ENCODE measurements around the gene ATP13A5.

ATP13A5 gene

DNA sequence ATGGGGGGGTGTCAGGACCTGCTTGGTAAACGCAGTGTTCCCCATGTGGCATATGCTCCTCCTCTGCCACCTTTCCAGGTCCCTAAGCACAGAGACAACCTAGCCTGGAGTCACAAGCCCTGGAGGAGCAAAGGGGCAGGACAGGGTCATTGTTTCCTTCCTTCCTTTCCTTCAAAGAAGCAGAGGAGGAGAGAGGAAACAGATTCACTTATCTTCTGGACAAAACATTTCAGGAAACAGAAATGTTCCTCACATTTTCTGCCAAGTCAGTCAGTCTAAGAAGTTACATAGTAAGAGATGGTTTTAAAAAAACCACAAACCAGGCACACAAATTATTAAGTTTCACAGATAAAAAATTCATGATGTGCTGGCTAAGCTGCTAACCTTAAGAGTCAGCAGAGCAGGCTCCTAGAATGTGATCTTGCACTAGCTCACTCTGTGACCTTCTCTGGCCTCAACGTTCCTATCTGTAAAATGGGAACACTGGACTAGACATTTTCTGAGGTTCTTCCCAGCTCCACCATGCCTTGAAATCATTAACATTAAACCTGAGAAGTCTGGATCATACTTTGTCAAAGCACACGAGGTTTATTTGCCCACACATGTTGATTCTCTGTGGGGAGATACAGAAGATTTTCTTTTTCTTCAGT is 47.9 kb downstream of the ATP13A5 start:
- no peak overlapping the region for H3K4me3 Mint-ChIP-seq
- H3K27ac Mint-ChIP-seq = no peak overlapping the region
- no peaks in the 10 kb centered on the region for H3K36me3 Mint-ChIP-seq (ENCODE audit: low read depth)
- no peaks in the 10 kb centered on the region for H3K27me3 Mint-ChIP-seq
- no peaks in the 10 kb centered on the region for H3K4me1 Mint-ChIP-seq (ENCODE audit: low read depth)
- intact Hi-C loops (cut with micrococcal nuclease) = no loop called here
- no peaks in the 10 kb centered on the region for H3K9me3 Mint-ChIP-seq

DNA sequence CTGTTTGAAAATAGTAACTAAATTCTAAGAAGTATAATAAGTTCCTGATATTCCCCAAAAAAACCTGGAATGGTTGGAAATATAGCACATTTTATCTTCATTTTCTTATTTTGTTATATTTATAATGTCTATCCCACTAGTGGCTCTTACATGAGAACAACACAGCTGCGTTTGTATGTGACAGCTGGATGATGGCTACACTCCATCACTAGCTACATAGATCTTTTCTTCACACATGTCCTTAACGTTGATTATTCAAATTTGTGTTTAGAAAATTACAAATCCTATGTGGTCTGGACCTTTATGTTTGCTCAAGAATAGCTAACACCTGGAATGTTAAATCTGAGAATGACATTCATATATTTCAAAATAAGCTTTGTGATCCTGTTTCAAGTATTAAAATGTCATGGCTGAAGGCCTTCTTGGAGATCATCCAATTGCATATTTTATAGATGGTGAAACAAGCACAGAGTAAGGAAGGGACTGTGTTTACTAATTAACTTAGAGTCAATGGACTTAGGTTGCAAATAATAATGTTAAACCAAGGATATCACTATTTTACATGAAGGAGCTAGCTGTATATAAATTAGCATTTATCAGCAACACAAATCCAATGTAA is 60.8 kb downstream of the ATP13A5 start:
- intact Hi-C loops (cut with micrococcal nuclease) = no loop called here
- Mint-ChIP-seq H3K27ac (no peak overlapping the region), H3K4me3 (no peak overlapping the region), H3K9me3 (peaks cover 8% of the 10 kb centered on the region), H3K4me1 (ENCODE audit: low read depth) (no peaks in the 10 kb centered on the region), H3K27me3 (no peaks in the 10 kb centered on the region), H3K36me3 (ENCODE audit: low read depth) (no peaks in the 10 kb centered on the region)

DNA sequence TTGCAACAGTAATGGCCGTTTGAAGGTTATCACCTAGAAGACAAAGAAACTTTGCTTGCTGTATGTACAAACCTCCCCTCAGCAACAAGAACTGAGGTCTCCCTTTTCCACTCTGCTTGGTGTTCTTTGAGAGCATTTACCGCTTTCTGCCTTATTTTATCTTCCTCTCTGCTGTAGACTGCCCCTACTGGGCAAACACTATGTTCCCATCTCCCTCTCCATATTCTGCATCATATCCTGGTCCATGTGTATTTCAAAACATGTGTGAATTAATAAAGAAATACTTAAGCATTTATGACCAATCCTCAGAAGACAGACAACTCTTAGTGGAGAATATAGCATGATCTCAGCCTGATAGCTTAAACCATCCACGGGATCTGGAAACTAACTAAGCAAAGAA is 64.4 kb downstream of the ATP13A5 start:
- H3K4me3 Mint-ChIP-seq = no peak overlapping the region
- no peak overlapping the region for H3K27ac Mint-ChIP-seq
- intact Hi-C loops (cut with micrococcal nuclease) = no loop called here
- no peaks in the 10 kb centered on the region for H3K36me3 Mint-ChIP-seq (ENCODE audit: low read depth)
- no peaks in the 10 kb centered on the region for H3K4me1 Mint-ChIP-seq (ENCODE audit: low read depth)
- H3K9me3 Mint-ChIP-seq = peaks cover 8% of the 10 kb centered on the region
- no peaks in the 10 kb centered on the region for H3K27me3 Mint-ChIP-seq

DNA sequence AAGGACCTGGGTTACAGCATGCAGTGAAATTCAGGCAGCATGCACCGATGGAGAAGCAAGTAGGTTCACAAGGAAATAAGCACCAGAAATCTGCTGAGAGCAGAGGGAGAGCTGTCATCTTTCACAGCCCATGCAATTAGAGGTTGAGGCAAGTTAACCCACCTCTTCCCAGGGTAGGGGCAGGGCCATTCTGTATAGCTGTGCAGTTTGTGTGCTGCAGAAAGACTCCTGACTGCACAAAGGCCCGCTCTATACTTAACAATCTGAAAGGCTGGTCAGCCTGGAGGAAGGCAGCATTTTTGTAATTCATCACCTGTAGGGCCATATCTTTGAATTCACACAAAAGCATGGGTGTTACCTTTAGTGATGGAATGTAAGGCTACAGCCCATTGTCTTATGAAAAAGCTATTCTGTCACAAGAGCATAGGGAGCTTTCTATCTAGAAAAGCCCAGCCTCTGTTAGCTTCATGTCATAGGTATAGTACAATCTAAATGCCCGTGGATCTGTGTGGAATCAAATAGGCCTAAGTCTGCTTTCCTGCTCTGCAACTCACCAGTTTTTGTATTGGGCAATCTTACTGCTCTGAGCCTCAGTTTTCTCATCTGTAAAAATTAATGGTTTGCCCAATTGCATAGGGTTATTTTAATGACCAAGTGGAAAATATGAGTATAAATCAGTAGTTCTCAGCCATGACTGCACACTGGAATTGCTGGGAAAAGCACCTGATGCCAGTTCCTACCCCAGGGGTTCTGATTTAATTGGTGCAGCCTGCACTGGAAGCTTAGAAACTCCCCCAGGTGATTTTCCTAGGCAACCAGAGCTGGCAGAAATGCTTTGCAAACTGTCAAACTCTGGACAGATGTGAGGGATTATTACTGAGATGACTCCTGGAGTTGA is 65.2 kb downstream of the ATP13A5 start:
- H3K4me3 Mint-ChIP-seq = no peak overlapping the region
- no peaks in the 10 kb centered on the region for H3K4me1 Mint-ChIP-seq (ENCODE audit: low read depth)
- H3K9me3 Mint-ChIP-seq = peaks cover 8% of the 10 kb centered on the region
- intact Hi-C loops (cut with micrococcal nuclease) = no loop called here
- H3K27ac Mint-ChIP-seq = no peak overlapping the region
- H3K36me3 Mint-ChIP-seq (ENCODE audit: low read depth) = no peaks in the 10 kb centered on the region
- no peaks in the 10 kb centered on the region for H3K27me3 Mint-ChIP-seq

DNA sequence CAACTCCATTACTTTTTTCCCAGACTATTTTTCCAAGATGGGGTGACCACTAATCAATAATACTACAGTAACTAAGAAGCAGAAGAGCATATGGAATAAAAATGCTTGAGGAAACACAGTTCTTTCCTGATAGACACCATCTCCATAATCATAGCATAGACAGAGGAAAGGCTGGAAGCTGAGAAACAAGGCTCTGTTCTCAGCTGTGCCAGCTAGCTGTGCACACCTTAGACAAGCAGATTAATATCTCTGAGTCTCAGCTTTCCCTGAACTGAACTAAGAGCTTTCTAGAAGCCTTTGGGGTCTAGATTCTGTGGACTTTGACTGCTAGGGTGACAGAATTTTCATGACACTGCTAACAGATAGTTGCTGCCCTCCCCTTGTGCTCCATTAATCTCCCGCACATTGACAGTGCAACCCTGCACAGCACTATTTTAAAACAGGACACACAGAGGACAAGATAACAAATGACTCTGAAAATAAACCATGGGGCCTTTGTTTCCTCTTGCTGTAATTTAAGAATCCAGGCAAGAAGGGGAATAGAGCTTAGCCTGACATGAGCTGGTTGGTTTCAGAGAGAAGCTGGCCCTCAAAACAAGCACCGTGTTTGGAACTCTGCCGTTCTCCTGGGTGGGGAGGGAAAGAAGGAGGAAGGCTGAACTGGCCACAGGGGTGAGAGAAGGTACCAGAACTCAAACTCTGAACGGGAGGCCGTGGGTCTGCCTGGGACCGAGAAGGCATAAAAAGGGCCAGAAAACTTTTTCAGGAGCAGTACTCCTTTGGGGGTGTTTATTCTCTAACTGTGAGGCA is 67.4 kb downstream of the ATP13A5 start:
- Mint-ChIP-seq H3K4me1 (ENCODE audit: low read depth) (no peaks in the 10 kb centered on the region), H3K27ac (no peak overlapping the region)
- intact Hi-C loops (cut with micrococcal nuclease) = no loop called here

DNA sequence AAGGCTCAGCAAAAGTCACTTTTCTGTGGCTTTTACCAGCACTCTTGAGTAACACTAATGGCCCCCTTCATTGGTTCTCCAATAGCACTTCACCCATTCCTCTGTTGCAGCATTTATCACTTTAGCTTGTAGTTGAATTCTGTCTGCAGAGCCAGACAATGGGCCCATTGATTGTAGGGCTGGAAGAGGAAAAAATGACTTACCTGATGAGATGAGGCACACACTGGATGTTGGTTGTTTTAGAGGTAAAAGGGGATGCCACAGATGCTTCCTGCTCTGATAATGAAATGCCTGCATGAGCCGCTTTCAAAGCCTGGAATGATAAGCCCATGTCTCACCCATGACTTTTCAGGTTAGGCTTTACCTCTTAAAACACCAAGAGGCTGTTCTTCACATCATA is 73.2 kb downstream of the ATP13A5 start:
- Mint-ChIP-seq H3K4me1 (ENCODE audit: low read depth) (no peaks in the 10 kb centered on the region), H3K9me3 (no peaks in the 10 kb centered on the region), H3K4me3 (no peak overlapping the region), H3K27me3 (no peaks in the 10 kb centered on the region), H3K27ac (no peak overlapping the region), H3K36me3 (ENCODE audit: low read depth) (no peaks in the 10 kb centered on the region)
- intact Hi-C loops (cut with micrococcal nuclease) = no loop called here

More for the DNA sequence above, 67.4 kb downstream of the ATP13A5 start:
- H3K9me3 Mint-ChIP-seq = peaks cover 8% of the 10 kb centered on the region
- no peaks in the 10 kb centered on the region for H3K36me3 Mint-ChIP-seq (ENCODE audit: low read depth)
- no peak overlapping the region for H3K4me3 Mint-ChIP-seq
- no peaks in the 10 kb centered on the region for H3K27me3 Mint-ChIP-seq

DNA sequence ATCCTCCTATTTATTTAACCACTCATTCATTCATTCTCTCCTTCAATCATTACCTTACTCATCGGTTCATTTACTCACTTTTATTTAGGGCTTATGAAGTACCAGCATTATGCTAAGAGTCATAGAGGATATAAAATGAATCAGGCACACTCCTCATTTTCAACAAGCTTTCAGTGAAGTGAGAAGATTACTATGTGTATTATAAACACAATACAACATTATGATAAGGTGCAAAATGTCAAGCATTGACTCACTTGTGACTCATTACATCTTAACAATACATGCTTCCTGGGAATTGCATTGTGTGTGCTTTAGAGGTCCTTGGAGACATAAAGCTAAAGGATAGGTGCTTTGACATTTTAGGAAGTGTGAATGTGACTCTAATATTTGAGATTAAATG is 77.1 kb downstream of the ATP13A5 start:
- intact Hi-C loops (cut with micrococcal nuclease) = no loop called here
- Mint-ChIP-seq H3K36me3 (ENCODE audit: low read depth) (no peaks in the 10 kb centered on the region), H3K4me1 (ENCODE audit: low read depth) (no peaks in the 10 kb centered on the region), H3K27ac (no peak overlapping the region), H3K27me3 (no peaks in the 10 kb centered on the region), H3K9me3 (peaks cover 7% of the 10 kb centered on the region), H3K4me3 (no peak overlapping the region)

DNA sequence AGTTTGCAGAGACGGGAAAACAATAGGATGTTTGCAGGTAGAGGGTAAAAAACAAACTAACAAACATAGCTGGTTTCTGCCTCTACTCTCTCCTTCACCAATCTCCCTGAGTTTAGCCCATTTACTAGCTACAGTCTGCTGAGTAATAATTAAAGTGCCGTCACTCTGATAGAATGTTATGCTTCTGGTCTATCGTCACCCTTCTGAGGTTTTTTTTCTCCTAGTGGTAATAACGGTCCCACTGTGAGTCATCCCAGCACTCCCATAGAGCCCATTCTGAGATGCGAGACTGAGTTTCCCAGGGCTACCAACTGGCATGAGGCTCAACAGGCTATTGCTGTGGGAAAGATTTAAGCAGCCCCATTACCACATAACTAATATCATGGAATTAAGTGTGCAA is 81.1 kb downstream of the ATP13A5 start:
- no peak overlapping the region for H3K27ac Mint-ChIP-seq
- no peaks in the 10 kb centered on the region for H3K4me1 Mint-ChIP-seq (ENCODE audit: low read depth)
- H3K27me3 Mint-ChIP-seq = no peaks in the 10 kb centered on the region
- H3K36me3 Mint-ChIP-seq (ENCODE audit: low read depth) = no peaks in the 10 kb centered on the region
- H3K4me3 Mint-ChIP-seq = no peak overlapping the region
- intact Hi-C loops (cut with micrococcal nuclease) = no loop called here
- peaks cover 15% of the 10 kb centered on the region for H3K9me3 Mint-ChIP-seq

DNA sequence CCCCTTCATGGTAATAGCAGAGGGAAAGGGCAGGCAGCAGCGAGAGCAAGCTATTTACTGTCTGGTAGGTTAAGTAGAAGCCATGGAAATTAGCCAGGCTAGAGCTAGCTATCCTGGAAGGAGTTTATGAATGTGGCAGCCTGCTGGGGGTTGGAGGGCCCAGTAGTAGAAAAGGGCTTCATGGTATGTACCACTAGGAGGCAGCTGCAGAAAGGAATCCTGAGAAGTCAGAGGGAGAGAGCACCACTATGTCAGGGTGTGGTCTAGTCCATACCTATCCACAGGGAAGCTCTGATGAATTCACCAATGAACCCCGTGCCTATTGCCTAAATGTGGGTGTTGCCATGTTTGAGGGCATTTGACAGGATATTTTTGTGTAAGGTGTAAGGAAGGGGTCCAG is 82.6 kb downstream of the ATP13A5 start:
- no peak overlapping the region for H3K4me3 Mint-ChIP-seq
- H3K36me3 Mint-ChIP-seq (ENCODE audit: low read depth) = no peaks in the 10 kb centered on the region
- no peaks in the 10 kb centered on the region for H3K4me1 Mint-ChIP-seq (ENCODE audit: low read depth)
- H3K27ac Mint-ChIP-seq = no peak overlapping the region
- peaks cover 29% of the 10 kb centered on the region for H3K9me3 Mint-ChIP-seq
- H3K27me3 Mint-ChIP-seq = no peaks in the 10 kb centered on the region
- intact Hi-C loops (cut with micrococcal nuclease) = no loop called here

DNA sequence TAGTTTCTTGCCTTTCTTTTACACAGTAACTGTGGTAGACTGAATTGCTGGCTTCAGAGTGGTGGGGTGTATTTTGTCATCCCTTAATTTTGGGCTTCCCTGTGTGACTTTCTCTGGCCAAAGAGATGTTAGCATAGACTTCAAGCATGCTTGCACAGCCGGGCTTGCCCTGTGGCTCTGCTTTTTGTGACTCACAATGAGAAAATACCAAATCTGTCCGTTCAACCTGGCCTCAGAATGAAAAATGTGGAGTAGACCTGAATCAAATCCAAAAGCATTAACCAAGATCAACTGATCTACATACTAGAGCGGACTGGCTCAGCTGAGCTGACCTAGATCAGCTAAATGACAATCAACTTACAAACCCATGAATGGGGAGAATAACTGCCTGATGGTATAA is 86.2 kb downstream of the ATP13A5 start:
- H3K27me3 Mint-ChIP-seq = no peaks in the 10 kb centered on the region
- peaks cover 40% of the 10 kb centered on the region for H3K9me3 Mint-ChIP-seq
- no peaks in the 10 kb centered on the region for H3K36me3 Mint-ChIP-seq (ENCODE audit: low read depth)
- no peak overlapping the region for H3K4me3 Mint-ChIP-seq
- no peaks in the 10 kb centered on the region for H3K4me1 Mint-ChIP-seq (ENCODE audit: low read depth)
- intact Hi-C loops (cut with micrococcal nuclease) = no loop called here
- H3K27ac Mint-ChIP-seq = no peak overlapping the region

DNA sequence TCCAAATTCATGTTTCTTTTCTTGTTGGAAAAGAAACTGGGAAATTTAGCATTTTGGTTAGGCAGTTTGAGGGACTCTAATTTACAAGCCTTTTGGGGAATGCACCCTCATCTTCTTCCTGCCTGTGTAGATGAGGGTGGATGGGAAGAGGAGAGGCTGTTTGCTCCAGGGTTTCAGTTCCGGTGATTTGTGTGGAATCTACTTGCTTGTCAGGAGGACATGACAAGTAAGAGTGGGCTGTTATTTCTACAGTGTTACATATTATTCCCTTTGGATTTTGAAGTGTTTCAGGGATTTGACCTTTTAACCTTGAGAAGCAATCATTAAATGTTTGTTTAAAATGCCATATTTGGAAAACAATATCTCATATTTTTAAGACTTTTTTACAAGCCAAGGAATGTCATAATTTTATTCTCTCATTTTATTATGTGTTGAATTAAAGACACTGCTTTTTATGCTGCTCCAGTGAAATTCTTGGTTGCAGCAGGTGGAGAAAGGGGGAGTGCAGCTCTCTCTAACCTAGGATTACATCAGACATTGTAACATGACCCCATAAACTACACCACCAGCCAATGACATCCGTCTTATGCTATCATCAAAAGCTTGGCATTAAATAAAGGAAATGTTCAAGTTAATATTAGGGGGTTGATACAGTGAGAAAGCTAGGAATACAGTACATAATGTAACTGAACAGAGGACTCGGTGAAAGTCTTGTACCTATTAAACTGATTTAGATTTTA is 107.3 kb downstream of the ATP13A5 start:
- Mint-ChIP-seq H3K9me3 (no peaks in the 10 kb centered on the region), H3K36me3 (ENCODE audit: low read depth) (no peaks in the 10 kb centered on the region), H3K4me1 (ENCODE audit: low read depth) (no peaks in the 10 kb centered on the region), H3K27ac (no peak overlapping the region), H3K27me3 (no peaks in the 10 kb centered on the region), H3K4me3 (no peak overlapping the region)
- intact Hi-C loops (cut with micrococcal nuclease) = no loop called here

DNA sequence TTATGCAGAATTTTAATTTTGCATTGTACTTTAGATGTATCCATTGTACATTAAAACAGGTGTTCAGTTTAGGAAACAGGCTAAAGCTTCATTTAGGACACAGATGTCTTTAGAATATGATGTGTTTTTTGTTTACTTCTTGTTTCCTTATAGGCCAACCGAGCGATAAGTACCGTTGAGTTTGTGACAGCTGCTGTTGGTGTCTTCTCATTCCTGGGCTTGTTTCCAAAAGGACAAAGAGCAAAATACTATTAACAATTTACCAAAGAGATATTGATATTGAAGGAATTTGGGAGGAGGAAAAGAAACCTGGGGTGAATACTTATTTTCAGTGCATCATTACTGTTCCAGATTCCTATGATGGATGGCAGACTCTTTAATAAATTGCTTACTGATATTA is 108.1 kb downstream of the ATP13A5 start:
- intact Hi-C loops (cut with micrococcal nuclease) = no loop called here
- Mint-ChIP-seq H3K36me3 (ENCODE audit: low read depth) (no peaks in the 10 kb centered on the region), H3K9me3 (no peaks in the 10 kb centered on the region), H3K27ac (no peak overlapping the region), H3K27me3 (no peaks in the 10 kb centered on the region), H3K4me3 (no peak overlapping the region), H3K4me1 (ENCODE audit: low read depth) (no peaks in the 10 kb centered on the region)

DNA sequence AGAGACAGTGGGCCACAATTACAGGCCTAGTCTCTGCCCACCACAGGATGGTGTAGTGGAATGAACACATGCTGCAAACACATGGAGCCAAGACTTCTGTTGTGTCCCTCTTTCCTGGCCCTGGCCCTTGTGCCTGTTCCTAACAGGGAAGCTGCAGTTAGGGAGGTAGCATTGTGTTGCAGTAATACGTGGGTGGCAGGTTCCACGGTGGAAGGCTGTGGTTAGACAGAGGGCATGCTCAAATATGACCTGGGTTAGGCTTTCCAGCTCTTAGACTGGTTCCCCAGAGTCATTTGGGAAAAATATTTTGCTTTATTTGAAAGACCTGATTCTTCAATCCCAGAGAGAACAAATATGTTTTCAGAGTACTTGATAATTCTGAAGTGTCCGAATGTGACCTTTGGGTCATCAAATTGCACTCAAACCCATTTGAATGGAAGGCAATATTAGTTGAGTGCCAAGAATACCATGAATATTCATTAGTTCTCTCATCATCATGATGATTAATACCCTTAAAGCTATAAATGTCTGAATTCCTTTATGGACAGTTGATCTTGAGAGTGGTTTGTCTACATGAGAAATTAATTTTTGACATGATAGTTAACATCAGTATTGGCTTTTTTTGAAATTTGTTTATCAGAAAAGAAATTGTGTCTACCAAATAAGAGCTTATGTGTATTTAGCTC is 109.1 kb downstream of the ATP13A5 start:
- no peaks in the 10 kb centered on the region for H3K9me3 Mint-ChIP-seq
- no peaks in the 10 kb centered on the region for H3K27me3 Mint-ChIP-seq
- no peaks in the 10 kb centered on the region for H3K36me3 Mint-ChIP-seq (ENCODE audit: low read depth)
- no peak overlapping the region for H3K4me3 Mint-ChIP-seq
- H3K27ac Mint-ChIP-seq = no peak overlapping the region
- intact Hi-C loops (cut with micrococcal nuclease) = no loop called here
- no peaks in the 10 kb centered on the region for H3K4me1 Mint-ChIP-seq (ENCODE audit: low read depth)
